PFSK-1 (cell line): ENCODE data around the gene SHQ1.

Source experiments
- POLR2AphosphoS5 ChIP-seq: IDR thresholded peaks from 2 replicates; pipeline ENCODE4 v1.6.1; 2012; ENCODE audit warnings: low read depth, mild to moderate bottlenecking, control low read depth, low read length, moderate library complexity
- REST ChIP-seq, 2 experiments: IDR thresholded peaks; 2 replicates each; pipeline versions ENCODE4 v1.6.1 to v1.8.0; 2011 to 2012; ENCODE audit warnings: low read depth in 2 of 2, low read length in 2 of 2, control low read depth in 1 of 2, inconsistent platforms in 1 of 2, mild to moderate bottlenecking in 1 of 2, moderate library complexity in 1 of 2; ENCODE audit not compliant: insufficient read depth in 1 of 2
- TAF1 ChIP-seq: IDR thresholded peaks from 2 replicates; pipeline ENCODE4 v1.6.1; 2012; ENCODE audit warnings: low read length, control low read depth, borderline replicate concordance; ENCODE audit not compliant: insufficient read depth

GRCh38 chr3:72720566-72720965 lies 127.7 kb downstream of the SHQ1 start:
- TF ChIP-seq POLR2AphosphoS5 (no peak), TAF1 (no peak), REST (IDR thresholded peaks at IDR 0.05; ENCODE audit: insufficient read depth in 1 of 2, low read depth in 2 of 2, low read length in 2 of 2) (no peak)
